Activated B cell treated with CpG ODN at 0.5 μM for 24 hours (primary cell): Measurements from ENCODE around the gene CLSTN1. TPM values are rescaled to one million over a fixed set of nuclear protein-coding genes. Genes with fewer than 3 reads are reported as not detected.

Source experiments
- ATAC-seq: fragments of 200-7000 bp; cut with Tn5 transposase; one replicate; pipeline ENCODE4 v1.10.0; 2021; ENCODE audit warnings: low read depth, mild to moderate bottlenecking, moderate library complexity
- CTCF ChIA-PET: fragments of 350-600 bp; sonication (Branson Sonifier 250); formaldehyde crosslinking; loops from one replicate; lab custom pipeline; 2021; ENCODE audit warnings: antibody characterized with exemption; lab: Charles Lee
- POLR2A ChIA-PET: fragments of 350-600 bp; sonication (Branson Sonifier 250); formaldehyde crosslinking; loops from one replicate; lab custom pipeline; 2021; ENCODE audit warnings: antibody characterized with exemption; lab: Charles Lee
- DNase-seq: peaks from one replicate; pipeline ENCODE4 v3.0.0; 2022
- H3K27ac Mint-ChIP-seq: one replicate; pipeline ENCODE4 v1.8.0; 2020; ENCODE audit warnings: mixed read lengths
- H3K27me3 Mint-ChIP-seq: one replicate; pipeline ENCODE4 v1.8.0; 2021; ENCODE audit warnings: mixed read lengths
- H3K36me3 Mint-ChIP-seq: one replicate; pipeline ENCODE4 v1.8.0; 2021; ENCODE audit warnings: low read depth, mixed read lengths
- H3K4me1 Mint-ChIP-seq: one replicate; pipeline ENCODE4 v1.8.0; 2021; ENCODE audit warnings: mixed read lengths
- H3K4me3 Mint-ChIP-seq: one replicate; pipeline ENCODE4 v1.8.0; 2020; ENCODE audit warnings: mild to moderate bottlenecking, mixed read lengths
- H3K9me3 Mint-ChIP-seq: one replicate; pipeline ENCODE4 v1.8.0; 2020; ENCODE audit warnings: mixed read lengths
- intact Hi-C: fragments of 100-400 bp; cut with micrococcal nuclease; formaldehyde crosslinking; loops from one replicate; pipeline ENCODE4 v1.15.1; 2024
- total RNA-seq: library from RNA; stranded (reverse); gene quantifications from 2 replicates; pipeline ENCODE4 v1.2.3, GENCODE V29; 2022
- TF ChIP-seq, protein P1 (sequence below): fragments of 200-600 bp; IDR thresholded peaks from one replicate; pipeline ENCODE4 v1.8.0; 2022; ENCODE audit warnings: antibody characterized with exemption, mild to moderate bottlenecking

CLSTN1 gene
- total RNA-seq, 1 donor from 2014 or later = 50.7 TPM

DNA sequence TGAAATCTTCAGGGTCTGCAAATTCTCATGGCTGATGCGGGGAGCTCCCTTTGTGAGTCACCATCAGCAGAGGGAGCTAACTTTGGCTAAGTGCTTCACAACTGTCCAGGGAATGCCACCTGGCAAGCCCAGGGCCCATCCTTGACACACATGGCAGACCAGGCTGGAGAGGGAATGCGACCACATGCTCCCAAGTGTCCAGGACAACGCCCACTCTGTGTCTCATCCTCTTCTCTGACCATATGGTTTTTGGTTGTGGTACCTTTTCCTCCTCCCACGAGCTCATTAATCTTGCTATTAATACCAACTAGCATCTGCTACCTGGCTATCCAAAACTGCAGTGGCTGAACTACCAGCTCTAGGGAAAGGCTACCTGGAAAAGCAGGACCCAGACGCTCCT lies 37.1 kb upstream of the CLSTN1 start:
- intact Hi-C loops = loop anchor here (10.0 kb wide), 1 partner anchor 576 kb away; no protein-coding TSS in a partner anchor
- Mint-ChIP-seq H3K9me3 (no peaks in the 10 kb centered on the region), H3K27ac (no peak overlapping the region), H3K36me3 (no peaks in the 10 kb centered on the region), H3K4me3 (no peak overlapping the region), H3K27me3 (no peaks in the 10 kb centered on the region), H3K4me1 (peaks cover 2% of the 10 kb centered on the region)
- POLR2A ChIA-PET = interaction anchor here (0.6 to 0.7 kb wide), 2 partner anchors 34 to 493 kb away, joined by 8 to 9 read pairs; no protein-coding TSS in a partner anchor
- TF ChIP-seq, protein P1, sequence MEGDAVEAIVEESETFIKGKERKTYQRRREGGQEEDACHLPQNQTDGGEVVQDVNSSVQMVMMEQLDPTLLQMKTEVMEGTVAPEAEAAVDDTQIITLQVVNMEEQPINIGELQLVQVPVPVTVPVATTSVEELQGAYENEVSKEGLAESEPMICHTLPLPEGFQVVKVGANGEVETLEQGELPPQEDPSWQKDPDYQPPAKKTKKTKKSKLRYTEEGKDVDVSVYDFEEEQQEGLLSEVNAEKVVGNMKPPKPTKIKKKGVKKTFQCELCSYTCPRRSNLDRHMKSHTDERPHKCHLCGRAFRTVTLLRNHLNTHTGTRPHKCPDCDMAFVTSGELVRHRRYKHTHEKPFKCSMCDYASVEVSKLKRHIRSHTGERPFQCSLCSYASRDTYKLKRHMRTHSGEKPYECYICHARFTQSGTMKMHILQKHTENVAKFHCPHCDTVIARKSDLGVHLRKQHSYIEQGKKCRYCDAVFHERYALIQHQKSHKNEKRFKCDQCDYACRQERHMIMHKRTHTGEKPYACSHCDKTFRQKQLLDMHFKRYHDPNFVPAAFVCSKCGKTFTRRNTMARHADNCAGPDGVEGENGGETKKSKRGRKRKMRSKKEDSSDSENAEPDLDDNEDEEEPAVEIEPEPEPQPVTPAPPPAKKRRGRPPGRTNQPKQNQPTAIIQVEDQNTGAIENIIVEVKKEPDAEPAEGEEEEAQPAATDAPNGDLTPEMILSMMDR = no peak
- ATAC-seq (no peak), DNase-seq (no peak)
- CTCF ChIA-PET = interaction anchor here (1.7 to 2.0 kb wide), 3 partner anchors 76 to 245 kb away, joined by 3 to 14 read pairs (median 5); no protein-coding TSS in a partner anchor

- TF ChIP-seq, protein P1 = no peak
- no peak overlapping the region for H3K4me3 Mint-ChIP-seq
- CTCF ChIA-PET = interaction anchor here (1.0 kb wide), 1 partner anchor 75 kb away, joined by 3 read pairs; no protein-coding TSS in a partner anchor
- H3K27ac Mint-ChIP-seq = no peak overlapping the region
- no peaks in the 10 kb centered on the region for H3K27me3 Mint-ChIP-seq
- H3K36me3 Mint-ChIP-seq = peaks cover 2% of the 10 kb centered on the region
- intact Hi-C loops = loop anchor here (10.0 kb wide), 1 partner anchor 575 kb away; no protein-coding TSS in a partner anchor
- ATAC-seq (no peak), DNase-seq (no peak)
- POLR2A ChIA-PET = interaction anchor here (0.6 kb wide), 1 partner anchor 193 kb away, joined by 4 read pairs; no protein-coding TSS in a partner anchor
- H3K4me1 Mint-ChIP-seq = peaks cover 2% of the 10 kb centered on the region
- no peaks in the 10 kb centered on the region for H3K9me3 Mint-ChIP-seq
Observed at GRCh38 chr1:9859281-9860014, 35.7 kb upstream of the CLSTN1 start.

DNA sequence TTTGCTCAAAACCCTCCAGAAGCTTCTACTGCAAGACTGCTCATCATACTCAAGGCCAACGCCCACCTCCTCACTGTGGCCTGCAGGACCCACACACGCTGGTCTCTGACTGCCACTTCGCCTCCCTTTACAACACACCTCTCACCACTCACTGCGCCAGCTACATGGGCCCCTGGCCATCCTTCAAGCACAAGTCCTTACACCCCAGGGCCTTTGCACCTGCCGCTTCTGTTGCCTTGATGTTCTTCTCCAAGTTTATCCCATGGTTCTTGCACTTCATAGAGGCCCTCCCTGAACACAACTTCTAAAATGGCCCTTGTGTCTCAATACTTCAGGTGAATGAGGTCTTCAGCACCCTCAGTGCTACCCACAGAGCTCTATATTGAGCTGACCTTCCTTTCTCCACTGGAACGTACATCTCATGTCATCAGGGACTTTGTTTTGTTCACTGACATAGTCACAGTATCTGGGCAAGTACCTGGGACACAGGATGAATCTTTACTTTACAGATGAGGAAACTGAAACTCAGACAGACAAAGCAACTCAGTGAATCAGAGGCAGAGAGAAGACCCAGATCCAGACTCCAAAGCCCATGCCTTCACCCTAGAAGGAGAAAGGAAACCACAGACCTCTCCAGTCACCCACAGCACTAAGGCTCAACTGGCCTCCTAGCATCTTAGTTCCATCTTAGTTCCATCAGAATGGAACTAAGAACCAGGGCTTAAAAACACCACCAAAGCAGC lies 34.7 kb upstream of the CLSTN1 start:
- Mint-ChIP-seq H3K9me3 (peaks cover 4% of the 10 kb centered on the region), H3K36me3 (peaks cover 8% of the 10 kb centered on the region), H3K27ac (no peak overlapping the region), H3K4me1 (peaks cover 2% of the 10 kb centered on the region), H3K4me3 (no peak overlapping the region), H3K27me3 (no peaks in the 10 kb centered on the region)
- intact Hi-C loops = no loop called here
- CTCF ChIA-PET = interaction anchor here (1.0 kb wide), 1 partner anchor 74 kb away, joined by 3 read pairs; no protein-coding TSS in a partner anchor
- DNase-seq = no peak
- POLR2A ChIA-PET = no interaction called here
- ATAC-seq = no peak
- TF ChIP-seq, protein P1 = no peak

DNA sequence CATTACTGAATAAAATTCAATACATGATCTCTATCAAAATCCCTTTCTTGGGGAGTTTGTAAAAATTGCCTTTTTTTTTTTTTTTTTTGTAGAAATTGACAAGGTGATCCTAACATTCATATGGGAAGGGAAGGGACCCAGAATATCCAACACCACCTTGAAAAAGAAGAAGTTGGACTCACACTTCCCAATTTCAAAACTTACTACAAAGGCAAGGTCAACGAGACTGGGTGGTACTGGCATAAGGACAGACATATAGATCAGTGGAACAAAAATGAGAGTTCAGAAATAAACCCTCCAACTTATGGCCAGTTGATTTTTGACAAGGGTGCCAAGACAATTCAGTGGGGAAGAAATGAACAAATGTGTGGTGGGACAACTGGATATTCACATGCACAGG lies 31.4 kb upstream of the CLSTN1 start:
- H3K4me1 Mint-ChIP-seq = peaks cover 16% of the 10 kb centered on the region
- H3K36me3 Mint-ChIP-seq = peaks cover 8% of the 10 kb centered on the region
- peaks cover 5% of the 10 kb centered on the region for H3K9me3 Mint-ChIP-seq
- ATAC-seq = no peak
- H3K4me3 Mint-ChIP-seq = no peak overlapping the region
- ChIA-PET CTCF (interaction anchor here (0.6 kb wide), 1 partner anchor 26 kb away, joined by 3 read pairs; no protein-coding TSS in a partner anchor), POLR2A (no interaction called here)
- no peak overlapping the region for H3K27ac Mint-ChIP-seq
- H3K27me3 Mint-ChIP-seq = no peaks in the 10 kb centered on the region
- TF ChIP-seq, protein P1 = no peak
- intact Hi-C loops = no loop called here
- DNase-seq = no peak
